GM12878 (cell line): ENCODE results near the gene NFE2L3. TPM values are rescaled to one million over a fixed set of nuclear protein-coding genes. Genes with fewer than 3 reads are reported as not detected.
A peak's percentile ranks its signal among the peaks of the same experiment; 100 is the strongest.

Source experiments
- ATAC-seq: fragments of 200-7000 bp; cut with Tn5 transposase; 3 replicates; pipeline ENCODE4 v1.9.1; 2020; ENCODE audit warnings: mild to moderate bottlenecking, moderate library complexity
- BruUV-seq: library from RNA; stranded (reverse); fragments of 400-500 nt; replicated peaks from 2 replicates; lab custom pipeline; 2021; lab: Mats Ljungman, UMichigan
- CTCF ChIA-PET: fragments of 300-600 bp; sonication (Branson Sonifier 250); formaldehyde crosslinking; extraction: SDS; loops from one replicate; lab custom pipeline; 2021; ENCODE audit warnings: inconsistent platforms; lab: Yijun Ruan, JAX
- POLR2A ChIA-PET: fragments of 350-600 bp; formaldehyde crosslinking; extraction: SDS; loops from one replicate; lab custom pipeline; 2021; ENCODE audit warnings: inconsistent platforms; lab: Charles Lee
- RAD21 ChIA-PET: fragments of 300-600 bp; sonication (Branson Sonifier 250); formaldehyde crosslinking; loops from one replicate; lab custom pipeline; 2023; ENCODE audit warnings: antibody characterized with exemption; ENCODE audit not compliant: unreplicated experiment; lab: Charles Lee
- SMC1A ChIA-PET: fragments of 300-600 bp; sonication (Branson Sonifier 250); formaldehyde crosslinking; loops from one replicate; lab custom pipeline; 2023; ENCODE audit not compliant: unreplicated experiment, uncharacterized antibody; lab: Charles Lee
- DNase-seq: peaks from one replicate; pipeline ENCODE4 v3.0.0-alpha.2; 2011; ENCODE audit warnings: low read depth, low spot score
- FAIRE-seq: peaks from 3 replicates; lab custom pipeline; 2011; peaks lifted over from hg19 to GRCh38; lab: Jason Lieb, UNC
- H2AFZ ChIP-seq: 2 replicates; pipeline ENCODE4 v1.6.0; 2011; ENCODE audit warnings: low read depth, low read length, control low read depth; ENCODE audit not compliant: control insufficient read depth
- H3K27ac ChIP-seq: 2 replicates; pipeline ENCODE4 v1.5.1; 2011; ENCODE audit warnings: control low read depth; ENCODE audit not compliant: control insufficient read depth, insufficient read depth
- H3K27me3 ChIP-seq, 2 experiments: replicated peaks in 1 of 2; 2 replicates each; pipeline versions ENCODE4 v1.6.0 to v1.6.1; 2011; ENCODE audit warnings: low read length in 1 of 2; ENCODE audit not compliant: control insufficient read depth in 2 of 2, insufficient read depth in 2 of 2
- H3K36me3 ChIP-seq, 2 experiments: 2 replicates each; pipeline ENCODE4 v1.5.1; 2011; ENCODE audit warnings: low read length in 1 of 2; ENCODE audit not compliant: control insufficient read depth in 2 of 2, insufficient read depth in 2 of 2
- H3K4me1 ChIP-seq: 2 replicates; pipeline ENCODE4 v1.6.1; 2011; ENCODE audit warnings: mild to moderate bottlenecking, low read length, moderate library complexity, mixed read lengths; ENCODE audit not compliant: control insufficient read depth, insufficient read depth
- H3K4me2 ChIP-seq: 2 replicates; pipeline ENCODE4 v1.6.0; 2011; ENCODE audit warnings: control low read depth; ENCODE audit not compliant: control insufficient read depth, insufficient read depth
- H3K4me3 ChIP-seq: fragments of 200-600 bp; sonication (generic); 2 replicates; pipeline ENCODE4 v1.5.1; 2016
- H3K79me2 ChIP-seq: 2 replicates; pipeline ENCODE4 v1.6.0; 2011; ENCODE audit warnings: low read length; ENCODE audit not compliant: control insufficient read depth, insufficient read depth
- H3K9ac ChIP-seq: 2 replicates; pipeline ENCODE4 v1.8.0; 2011; ENCODE audit warnings: low read length, control low read depth, mixed read lengths; ENCODE audit not compliant: control insufficient read depth, insufficient read depth
- H3K9me3 ChIP-seq: replicated peaks from 3 replicates; pipeline ENCODE4 v1.5.1; 2011; ENCODE audit warnings: mild to moderate bottlenecking, low read length; ENCODE audit not compliant: control insufficient read depth, insufficient read depth
- H4K20me1 ChIP-seq: 2 replicates; pipeline ENCODE4 v1.6.0; 2011; ENCODE audit not compliant: control insufficient read depth, insufficient read depth
- BHLHE40 ChIP-seq, 2 experiments: fragments of 450-650 bp in 1 of 2; IDR thresholded peaks; 2 replicates each; pipeline ENCODE4 v1.6.1; 2011 to 2017; ENCODE audit warnings: low read depth in 2 of 2, borderline replicate concordance in 1 of 2, improper control_type of control experiment in 1 of 2, low read length in 1 of 2, mild to moderate bottlenecking in 1 of 2
- DPF2 ChIP-seq: fragments of 450-650 bp; IDR thresholded peaks from 2 replicates; pipeline ENCODE4 v1.6.1; 2017; ENCODE audit warnings: mild to moderate bottlenecking
- LARP7 ChIP-seq: fragments of 450-650 bp; IDR thresholded peaks from 2 replicates; pipeline ENCODE4 v1.6.1; 2017; ENCODE audit warnings: mild to moderate bottlenecking
- MTA2 ChIP-seq: fragments of 450-650 bp; IDR thresholded peaks from 2 replicates; pipeline ENCODE4 v1.6.1; 2016; ENCODE audit warnings: low read depth, mild to moderate bottlenecking, moderate library complexity
- RAD51 ChIP-seq: fragments of 450-650 bp; IDR thresholded peaks from 2 replicates; pipeline ENCODE4 v1.6.1; 2016; ENCODE audit warnings: moderate library complexity, mild to moderate bottlenecking, inconsistent platforms
- SREBF1 ChIP-seq: IDR thresholded peaks from 2 replicates; pipeline ENCODE4 v1.6.1; 2012; ENCODE audit warnings: mild to moderate bottlenecking, low read length
- YBX1 ChIP-seq: fragments of 450-650 bp; IDR thresholded peaks from 2 replicates; pipeline ENCODE4 v1.6.1; 2016; ENCODE audit warnings: antibody characterized with exemption
- ZNF274 ChIP-seq: IDR thresholded peaks from one replicate; pipeline ENCODE4 v1.8.0; 2011; ENCODE audit not compliant: insufficient read length, insufficient read depth
- ZNF384 ChIP-seq: IDR thresholded peaks from 2 replicates; pipeline ENCODE4 v1.6.1; 2012; ENCODE audit warnings: low read depth, mild to moderate bottlenecking, low read length, improper control_type of control experiment, borderline replicate concordance
- WGBS: methylation state at CpG from one replicate; pipeline ENCODE4 v1.1.6; 2016; ENCODE audit warnings: low lambda C conversion rate; ENCODE audit not compliant: insufficient replicate concordance, insufficient coverage; ENCODE audit errors: missing lambda C conversion rate; 5-methylcytosine and 5-hydroxymethylcytosine counted together
- in situ Hi-C: fragments of 300-500 bp; cut with MboI; formaldehyde crosslinking; loops from 9 replicates; pipeline ENCODE4 v1.14.3; 2018; ENCODE audit warnings: mixed read lengths
- intact Hi-C: fragments of 100-400 bp; cut with micrococcal nuclease; formaldehyde crosslinking; loops from one replicate; pipeline ENCODE4 v1.14.2; 2022; ENCODE audit not compliant: unreplicated experiment
- polyA plus RNA-seq, 11 experiments: library from polyadenylated mRNA; depleted of rRNA in 4 of 11; unstranded in 6 of 11; stranded (reverse) in 5 of 11; fragments of >200 nt; fragmentation: Nextera tagmentation in 4 of 11; fragmentation: Illumina TruSeq in 1 of 11; extraction: Ambion mirVana in 4 of 11; extraction: Trizol in 1 of 11; gene quantifications; 1 replicate in 1 of 11; 2 replicates in 10 of 11; pipeline versions ENCODE4 v1.2.1 to v1.2.3, GENCODE V29; 2011 to 2016; ENCODE audit warnings: inconsistent platforms in 2 of 11, missing spikeins in 2 of 11, low read depth in 1 of 11
- total RNA-seq, 4 experiments: library from RNA; depleted of rRNA in 3 of 4; stranded (reverse); fragments of >200 nt in 3 of 4; fragmentation: Illumina TruSeq in 1 of 4; extraction: Trizol in 1 of 4; gene quantifications; 2 replicates each; pipeline versions ENCODE4 v1.2.1 to v1.2.3, GENCODE V29; 2013 to 2021
- TF ChIP-seq, protein P1 (sequence below): IDR thresholded peaks from 2 replicates; pipeline ENCODE4 v1.6.1; 2011; ENCODE audit warnings: mild to moderate bottlenecking, low read depth, low read length, moderate library complexity; ENCODE audit not compliant: insufficient replicate concordance
- TF ChIP-seq, protein P2 (sequence below): fragments of 450-650 bp; IDR thresholded peaks from 2 replicates; pipeline ENCODE4 v1.6.1; 2017; ENCODE audit warnings: borderline replicate concordance
- TF ChIP-seq, protein P3 (sequence below): fragments of 450-650 bp; IDR thresholded peaks from 2 replicates; pipeline ENCODE4 v1.6.1; 2016; ENCODE audit warnings: mild to moderate bottlenecking, moderate library complexity, borderline replicate concordance

The NFE2L3 gene
- total and polyA plus RNA-seq, 10 of the 15 experiments (the other 5 are each of a cell fraction or from before 2014, with no cell fraction given), result 4.4 to 34.9 (median 13.0) TPM

- TF ChIP-seq ZNF274, result no peak
- TF ChIP-seq RAD51, result peak; percentile 9; the same call in 1 of the 2 replicates
- TF ChIP-seq, protein P1, sequence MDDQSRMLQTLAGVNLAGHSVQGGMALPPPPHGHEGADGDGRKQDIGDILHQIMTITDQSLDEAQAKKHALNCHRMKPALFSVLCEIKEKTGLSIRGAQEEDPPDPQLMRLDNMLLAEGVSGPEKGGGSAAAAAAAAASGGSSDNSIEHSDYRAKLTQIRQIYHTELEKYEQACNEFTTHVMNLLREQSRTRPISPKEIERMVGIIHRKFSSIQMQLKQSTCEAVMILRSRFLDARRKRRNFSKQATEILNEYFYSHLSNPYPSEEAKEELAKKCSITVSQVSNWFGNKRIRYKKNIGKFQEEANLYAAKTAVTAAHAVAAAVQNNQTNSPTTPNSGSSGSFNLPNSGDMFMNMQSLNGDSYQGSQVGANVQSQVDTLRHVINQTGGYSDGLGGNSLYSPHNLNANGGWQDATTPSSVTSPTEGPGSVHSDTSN, result no peak
- no peak for TF ChIP-seq YBX1
Measured at GRCh38 chr7:26166684-26167266, 14.8 kb downstream of the NFE2L3 start (continued).

GRCh38 chr7:26167303-26167934 lies 15.4 kb downstream of the NFE2L3 start:
- peaks cover 17% of the 10 kb centered on the region for H3K4me1 ChIP-seq
- H4K20me1 ChIP-seq, result no peaks in the 10 kb centered on the region
- no peak for DNase-seq
- POLR2A ChIA-PET, result interaction anchor here (0.7 to 3.2 kb wide), 14 partner anchors 11 to 208 kb away, joined by 3 to 111 read pairs (median 8); partner anchors contain the start of genes CBX3 and NFE2L3
- TF ChIP-seq, protein P2, sequence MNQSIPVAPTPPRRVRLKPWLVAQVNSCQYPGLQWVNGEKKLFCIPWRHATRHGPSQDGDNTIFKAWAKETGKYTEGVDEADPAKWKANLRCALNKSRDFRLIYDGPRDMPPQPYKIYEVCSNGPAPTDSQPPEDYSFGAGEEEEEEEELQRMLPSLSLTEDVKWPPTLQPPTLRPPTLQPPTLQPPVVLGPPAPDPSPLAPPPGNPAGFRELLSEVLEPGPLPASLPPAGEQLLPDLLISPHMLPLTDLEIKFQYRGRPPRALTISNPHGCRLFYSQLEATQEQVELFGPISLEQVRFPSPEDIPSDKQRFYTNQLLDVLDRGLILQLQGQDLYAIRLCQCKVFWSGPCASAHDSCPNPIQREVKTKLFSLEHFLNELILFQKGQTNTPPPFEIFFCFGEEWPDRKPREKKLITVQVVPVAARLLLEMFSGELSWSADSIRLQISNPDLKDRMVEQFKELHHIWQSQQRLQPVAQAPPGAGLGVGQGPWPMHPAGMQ, result no peak
- peak; percentile 53 for TF ChIP-seq ZNF384
- peak; percentile 43; the same call in 1 of the 2 replicates for TF ChIP-seq DPF2
- TF ChIP-seq SREBF1, result no peak
- TF ChIP-seq RAD51, result peak; percentile 22; the same call in 1 of the 2 replicates
- TF ChIP-seq, protein P3, sequence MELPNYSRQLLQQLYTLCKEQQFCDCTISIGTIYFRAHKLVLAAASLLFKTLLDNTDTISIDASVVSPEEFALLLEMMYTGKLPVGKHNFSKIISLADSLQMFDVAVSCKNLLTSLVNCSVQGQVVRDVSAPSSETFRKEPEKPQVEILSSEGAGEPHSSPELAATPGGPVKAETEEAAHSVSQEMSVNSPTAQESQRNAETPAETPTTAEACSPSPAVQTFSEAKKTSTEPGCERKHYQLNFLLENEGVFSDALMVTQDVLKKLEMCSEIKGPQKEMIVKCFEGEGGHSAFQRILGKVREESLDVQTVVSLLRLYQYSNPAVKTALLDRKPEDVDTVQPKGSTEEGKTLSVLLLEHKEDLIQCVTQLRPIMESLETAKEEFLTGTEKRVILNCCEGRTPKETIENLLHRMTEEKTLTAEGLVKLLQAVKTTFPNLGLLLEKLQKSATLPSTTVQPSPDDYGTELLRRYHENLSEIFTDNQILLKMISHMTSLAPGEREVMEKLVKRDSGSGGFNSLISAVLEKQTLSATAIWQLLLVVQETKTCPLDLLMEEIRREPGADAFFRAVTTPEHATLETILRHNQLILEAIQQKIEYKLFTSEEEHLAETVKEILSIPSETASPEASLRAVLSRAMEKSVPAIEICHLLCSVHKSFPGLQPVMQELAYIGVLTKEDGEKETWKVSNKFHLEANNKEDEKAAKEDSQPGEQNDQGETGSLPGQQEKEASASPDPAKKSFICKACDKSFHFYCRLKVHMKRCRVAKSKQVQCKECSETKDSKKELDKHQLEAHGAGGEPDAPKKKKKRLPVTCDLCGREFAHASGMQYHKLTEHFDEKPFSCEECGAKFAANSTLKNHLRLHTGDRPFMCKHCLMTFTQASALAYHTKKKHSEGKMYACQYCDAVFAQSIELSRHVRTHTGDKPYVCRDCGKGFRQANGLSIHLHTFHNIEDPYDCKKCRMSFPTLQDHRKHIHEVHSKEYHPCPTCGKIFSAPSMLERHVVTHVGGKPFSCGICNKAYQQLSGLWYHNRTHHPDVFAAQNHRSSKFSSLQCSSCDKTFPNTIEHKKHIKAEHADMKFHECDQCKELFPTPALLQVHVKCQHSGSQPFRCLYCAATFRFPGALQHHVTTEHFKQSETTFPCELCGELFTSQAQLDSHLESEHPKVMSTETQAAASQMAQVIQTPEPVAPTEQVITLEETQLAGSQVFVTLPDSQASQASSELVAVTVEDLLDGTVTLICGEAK, result no peak; the same call in 1 of the 2 replicates
- no peak for TF ChIP-seq LARP7
- peak in 1 of 2 experiments; percentile 49; a peak in 1 of 4 replicates for TF ChIP-seq BHLHE40 (IDR thresholded peaks at IDR 0.05; ENCODE audit: borderline replicate concordance in 1 of 2, low read depth in 2 of 2, low read length in 1 of 2)
- TF ChIP-seq MTA2, result peak; percentile 65; the same call in 1 of the 2 replicates
- intact Hi-C loops, result no loop called here
- peak; percentile 94 for ATAC-seq
- H3K79me2 ChIP-seq, result peaks cover 32% of the 10 kb centered on the region
- RAD21 ChIA-PET, result interaction anchor here (1.0 to 3.4 kb wide), 11 partner anchors 11 to 199 kb away, joined by 3 to 74 read pairs (median 5); partner anchors contain the start of gene NFE2L3
- H3K4me2 ChIP-seq, result peak overlapping the region; percentile 65
- H3K36me3 ChIP-seq, result peaks cover 2 to 3% of the 10 kb centered on the region in 2 experiments; a peak in 3 of 4 replicates
- H2AFZ ChIP-seq, result peak overlapping the region; percentile 51; the same call in 1 of the 2 replicates
- H3K9ac ChIP-seq, result peak overlapping the region; percentile 51
- no TSS peak for BruUV-seq
- SMC1A ChIA-PET, result interaction anchor here (0.8 to 5.4 kb wide), 19 partner anchors 11 to 916 kb away, joined by 3 to 91 read pairs (median 4); partner anchors contain the start of gene NFE2L3
- 88% methylated on average over 3 of the region's 3 CpGs for WGBS
- no peak for FAIRE-seq
- in situ Hi-C loops, result no loop called here
- 0 out of 2 replicates have a peak overlapping the region, but pooled peaks have one; percentile 31 for H3K4me3 ChIP-seq
- no peaks in the 10 kb centered on the region for H3K9me3 ChIP-seq
- no peaks in the 10 kb centered on the region for H3K27me3 ChIP-seq
- CTCF ChIA-PET, result interaction anchor here (0.6 to 3.2 kb wide), 10 partner anchors 11 to 274 kb away, joined by 3 to 52 read pairs (median 8); partner anchors contain the start of gene NFE2L3
- H3K27ac ChIP-seq, result peak overlapping the region; percentile 43
